ENCODE results near the gene FAM217A. TPM values are rescaled to one million over a fixed set of nuclear protein-coding genes. Genes with fewer than 3 reads are reported as not detected.

Gene FAM217A
- total and polyA plus RNA-seq, 9 of the 15 experiments (the other 6 are each of a cell fraction or from before 2014, with no cell fraction given), result not detected

- TF ChIP-seq HMBOX1 (IDR thresholded peaks at IDR 0.05) (peak; percentile 93), ZNF707 (CRISPR knock-in tag; conservative IDR thresholded peaks at IDR 0.05) (no peak), STAT5A (IDR thresholded peaks at IDR 0.05; ENCODE audit: borderline replicate concordance, low read length) (no peak), PRMT5 (CRISPR knock-in tag; IDR thresholded peaks at IDR 0.05) (no peak), ZNF324 (CRISPR knock-in tag; IDR thresholded peaks at IDR 0.05) (no peak), MAFF (IDR thresholded peaks at IDR 0.05; ENCODE audit: low read length) (no peak), DEAF1 (CRISPR knock-in tag; IDR thresholded peaks at IDR 0.05) (no peak), CREB3L1 (IDR thresholded peaks at IDR 0.05; ENCODE audit: borderline replicate concordance, low read depth) (no peak), NCOR1 (IDR thresholded peaks at IDR 0.05) (peak; percentile 37; the same call in 1 of the 2 replicates), LARP7 (IDR thresholded peaks at IDR 0.05) (no peak), ZFP1 (CRISPR knock-in tag; IDR thresholded peaks at IDR 0.05) (no peak), MCM7 (IDR thresholded peaks at IDR 0.05) (no peak), CBFA2T3 (IDR thresholded peaks at IDR 0.05) (peak; percentile 81), ZNF212 (CRISPR knock-in tag; IDR thresholded peaks at IDR 0.05) (no peak), ZNF408 (CRISPR knock-in tag; IDR thresholded peaks at IDR 0.05; ENCODE audit: low read depth) (no peak), ARID1B (IDR thresholded peaks at IDR 0.05) (peak; percentile 67), E2F3 (CRISPR knock-in tag; IDR thresholded peaks at IDR 0.05) (no peak), KDM1A (IDR thresholded peaks at IDR 0.05) (peak; percentile 38 to 59; a peak in 2 of 4 replicates), RCOR1 (IDR thresholded peaks at IDR 0.05; ENCODE audit: borderline replicate concordance in 1 of 2, low read depth in 2 of 2, low read length in 2 of 2) (peak in 1 of 2 experiments; percentile 42; a peak in 1 of 4 replicates), TEAD4 (IDR thresholded peaks at IDR 0.05; ENCODE audit: low read length) (peak; percentile 80), TEAD4 (CRISPR knock-in tag; IDR thresholded peaks at IDR 0.05; ENCODE audit: borderline replicate concordance) (no peak), SMARCA4 (IDR thresholded peaks at IDR 0.05) (peak; percentile 31; the same call in 1 of the 2 replicates), FOSL1 (tag; conservative IDR thresholded peaks at IDR 0.05) (0 out of 2 replicates have a peak, but pooled peaks have one; percentile 19), TCF3 (CRISPR knock-in tag; IDR thresholded peaks at IDR 0.05) (peak; percentile 37; the same call in 1 of the 2 replicates), ATF7 (IDR thresholded peaks at IDR 0.05) (no peak)
These were observed 45.4 kb upstream of the FAM217A start (continued) for GRCh38 chr6:4124351-4124750.
